Measurements from ENCODE around the gene ODF2. TPM values are rescaled to one million over a fixed set of nuclear protein-coding genes. Genes with fewer than 3 reads are reported as not detected.

Gene ODF2
- polyA plus RNA-seq (2011; rRNA removed): 16.8 and 19.4 TPM in 2 replicates
- polyA minus RNA-seq (2011; rRNA and poly(A)+ RNA removed): 11.3 and 12.0 TPM in 2 replicates

- peak within 1 kb of the TSS; percentile 82 for H3K4me3 ChIP-seq (ENCODE audit: low read depth, low read length)
- TF ChIP-seq CTCF (IDR thresholded peaks at IDR 0.05; ENCODE audit: low read depth, low read length): no peak
- no peaks in the 10 kb centered on the region; the same call in 1 of the 2 replicates for H3K9me3 ChIP-seq (ENCODE audit: control insufficient read depth, insufficient read depth, low read length)
- CTCF ChIA-PET: no interaction called here
- DNase-seq (ENCODE audit: low read depth, low spot score): peak; percentile 84
- POLR2A ChIA-PET: interaction anchor here (0.7 kb wide), 1 partner anchor 18 kb away, joined by 4 read pairs; no protein-coding TSS in a partner anchor
- peak within 1 kb of the TSS; percentile 73 for H3K27ac ChIP-seq (ENCODE audit: low read depth, low read length)
- no peaks in the 10 kb centered on the region for H3K27me3 ChIP-seq (ENCODE audit: control insufficient read depth, insufficient read depth, low read length)
Measured at GRCh38 chr9:128455849-128456612, at the start of gene ODF2. Gene ODF2 (plus strand): TSS chr9:128456006. CDS start chr9:128456092, 86 bp downstream.

GRCh38 chr9:128406848-128407391 lies 48.9 kb upstream of the ODF2 start:
- no peak for DNase-seq (ENCODE audit: low read depth, low spot score)
- Histone ChIP-seq H3K27me3 (ENCODE audit: control insufficient read depth, insufficient read depth, low read length) (peaks cover 10% of the 10 kb centered on the region), H3K4me3 (ENCODE audit: low read depth, low read length) (no peak overlapping the region), H3K27ac (ENCODE audit: low read depth, low read length) (no peak overlapping the region), H3K9me3 (ENCODE audit: control insufficient read depth, insufficient read depth, low read length) (no peaks in the 10 kb centered on the region; the same call in 1 of the 2 replicates)
- ChIA-PET CTCF (interaction anchor here (2.0 to 2.7 kb wide), 2 partner anchors 13 to 45 kb away, joined by 8 to 23 read pairs; partner anchors contain the start of gene CERCAM), POLR2A (no interaction called here)
- TF ChIP-seq CTCF (IDR thresholded peaks at IDR 0.05; ENCODE audit: low read depth, low read length): no peak

- TF ChIP-seq CTCF (IDR thresholded peaks at IDR 0.05; ENCODE audit: low read depth, low read length): no peak
- H3K27ac ChIP-seq (ENCODE audit: low read depth, low read length): no peak overlapping the region
- DNase-seq (ENCODE audit: low read depth, low spot score): no peak
- H3K27me3 ChIP-seq (ENCODE audit: control insufficient read depth, insufficient read depth, low read length): peaks cover 12% of the 10 kb centered on the region
- CTCF ChIA-PET: no interaction called here
- H3K4me3 ChIP-seq (ENCODE audit: low read depth, low read length): no peak overlapping the region
- no peaks in the 10 kb centered on the region; the same call in 1 of the 2 replicates for H3K9me3 ChIP-seq (ENCODE audit: control insufficient read depth, insufficient read depth, low read length)
- POLR2A ChIA-PET: no interaction called here
Measured at GRCh38 chr9:128408963-128409431, 46.8 kb upstream of the ODF2 start.

- no peak for DNase-seq (ENCODE audit: low read depth, low spot score)
- CTCF ChIA-PET: interaction anchor here (1.1 to 3.9 kb wide), 3 partner anchors 10 to 48 kb away, joined by 3 to 35 read pairs (median 4); no protein-coding TSS in a partner anchor
- Histone ChIP-seq H3K27ac (ENCODE audit: low read depth, low read length) (peak overlapping the region; percentile 31), H3K9me3 (ENCODE audit: control insufficient read depth, insufficient read depth, low read length) (no peaks in the 10 kb centered on the region; the same call in 1 of the 2 replicates), H3K27me3 (ENCODE audit: control insufficient read depth, insufficient read depth, low read length) (peaks cover 12% of the 10 kb centered on the region), H3K4me3 (ENCODE audit: low read depth, low read length) (no peak overlapping the region)
- POLR2A ChIA-PET: interaction anchor here (0.6 kb wide), 1 partner anchor 176 kb away, joined by 7 read pairs; no protein-coding TSS in a partner anchor
- no peak for TF ChIP-seq CTCF (IDR thresholded peaks at IDR 0.05; ENCODE audit: low read depth, low read length)
Measured at GRCh38 chr9:128409450-128409849, 46.4 kb upstream of the ODF2 start.

All from AG04450 (cell line).